CD4-positive, alpha-beta T cell treated with Interleukin-17A for 1 hour (primary cell): ENCODE results near the gene PTPRM.
"Not testable (repeated sequence)": the region's sequence is repeated elsewhere in the genome, so short reads cannot be mapped to it uniquely, and the experiment has no call there.

ENCODE experiments used
- DNase-seq: peaks from one replicate; pipeline ENCODE4 v3.0.0-alpha.2; 2020

PTPRM gene

DNA sequence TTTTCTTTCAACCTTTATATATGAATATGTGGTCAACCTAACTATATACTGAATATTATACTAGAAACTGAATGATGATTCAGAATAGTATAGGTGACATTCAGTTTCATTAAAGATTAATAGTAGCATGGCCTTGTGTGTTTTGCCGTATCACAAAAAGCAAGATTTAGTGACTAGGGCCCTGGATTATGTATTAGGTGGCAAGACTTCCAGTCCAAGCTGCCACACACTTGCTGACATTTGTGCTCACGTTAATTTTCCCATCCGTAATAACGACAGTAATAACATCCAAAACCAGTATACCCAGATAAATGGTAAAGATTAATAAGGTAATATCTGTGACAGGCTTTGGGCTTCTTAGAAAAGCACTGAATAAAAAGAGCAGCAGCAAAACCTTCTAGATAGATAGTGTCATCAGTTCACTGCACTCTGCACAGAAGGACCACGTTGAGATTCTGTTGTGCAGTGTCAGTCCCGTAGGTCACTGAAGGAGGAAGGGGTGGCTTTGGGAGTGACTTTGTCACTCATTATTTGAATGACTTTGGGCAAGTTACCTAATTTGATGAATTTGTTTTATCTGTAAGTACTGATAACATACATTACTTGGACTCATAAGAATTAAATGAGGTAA is 451.7 kb downstream of the PTPRM start:
- no peak for DNase-seq

DNA sequence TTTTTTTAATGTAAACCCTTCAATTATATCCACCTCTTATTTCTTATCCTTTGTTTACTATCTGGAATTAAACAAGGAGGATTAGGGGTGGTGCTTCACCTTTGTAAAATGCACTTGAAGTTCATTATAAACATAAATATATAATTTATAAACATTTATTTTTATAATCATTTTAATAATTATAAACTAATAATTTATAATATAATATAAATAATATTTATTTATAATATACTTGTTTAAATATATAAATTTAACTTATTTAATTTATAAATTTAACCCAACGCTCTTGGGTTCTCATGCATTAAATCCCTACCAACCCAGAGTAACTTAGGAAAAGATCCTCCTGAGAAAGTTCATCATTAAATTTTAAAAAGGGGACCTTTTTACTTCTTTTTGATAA is 452.5 kb downstream of the PTPRM start:
- DNase-seq, result no peak

DNA sequence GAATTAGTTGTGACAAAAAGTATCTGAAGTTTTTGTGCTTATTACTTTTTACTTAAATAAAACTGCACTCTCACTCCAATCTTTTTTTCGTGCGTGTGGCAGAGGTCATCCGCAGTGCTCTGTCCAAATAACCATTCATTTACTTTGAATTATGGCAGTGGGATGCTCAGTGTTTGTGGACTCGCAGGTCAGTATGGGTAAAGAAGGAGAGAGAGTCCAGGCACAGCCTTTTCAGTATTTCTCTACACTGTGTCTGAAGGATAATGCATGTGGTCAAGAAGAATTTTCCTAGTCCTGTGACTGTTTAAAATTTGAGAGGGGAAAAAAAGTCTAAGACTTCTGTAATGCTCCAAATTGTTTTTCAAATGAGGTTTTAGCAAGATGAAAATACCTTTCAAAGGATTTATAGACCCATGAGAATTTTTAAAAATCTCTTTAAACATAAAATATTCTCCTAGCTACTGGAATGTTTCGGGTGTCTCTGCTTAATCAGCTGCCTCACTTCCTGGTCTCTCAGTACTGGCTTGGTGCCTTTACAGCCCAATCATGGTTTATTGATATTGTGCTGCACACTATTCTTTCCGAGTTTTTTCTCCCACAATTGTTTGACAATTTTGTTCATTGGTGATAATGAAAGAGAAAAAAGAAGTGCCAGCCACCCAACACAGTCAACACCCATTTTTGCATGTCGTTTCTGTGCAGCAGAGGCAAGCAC is 453.2 kb downstream of the PTPRM start:
- no peak for DNase-seq

DNA sequence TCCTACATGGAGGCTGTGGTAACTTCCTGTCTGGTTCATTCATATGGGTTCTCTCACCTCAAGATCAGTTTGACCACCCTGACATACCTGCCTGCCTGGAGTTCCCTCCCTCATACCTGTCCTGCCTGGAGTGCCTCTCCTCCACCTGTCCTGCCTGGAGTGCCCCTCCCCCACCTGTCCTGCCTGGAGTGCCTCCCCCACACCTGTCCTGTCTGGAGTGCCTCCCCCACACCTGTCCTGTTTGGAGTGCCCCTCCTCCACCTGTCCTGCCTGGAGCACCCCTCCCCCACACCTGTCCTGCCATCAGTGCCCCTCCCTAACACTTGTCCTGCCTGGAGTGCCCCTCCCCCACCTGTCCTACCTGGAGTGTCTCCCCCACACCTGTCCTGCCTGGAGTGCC is 461.9 kb downstream of the PTPRM start:
- DNase-seq, result no peak

DNA sequence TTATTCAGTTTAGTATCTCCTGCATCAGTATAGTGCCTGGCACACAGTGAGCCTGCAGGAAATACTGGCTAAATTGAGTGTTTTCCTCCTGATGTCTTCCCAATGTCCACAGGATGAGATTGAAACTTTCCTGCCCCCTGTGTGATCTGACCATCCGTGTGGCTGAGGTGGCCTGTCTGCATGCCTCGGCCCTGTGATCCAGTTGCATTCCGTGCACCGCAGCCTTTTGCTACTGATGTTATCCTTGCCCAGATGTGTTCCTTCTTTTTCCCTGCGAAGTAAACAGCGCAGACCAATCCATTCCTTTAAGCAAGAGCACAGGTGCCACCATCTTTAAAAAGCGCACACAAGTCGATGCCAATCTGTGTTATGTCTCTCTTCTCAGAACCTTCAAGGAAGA is 462.6 kb downstream of the PTPRM start:
- no peak for DNase-seq

DNA sequence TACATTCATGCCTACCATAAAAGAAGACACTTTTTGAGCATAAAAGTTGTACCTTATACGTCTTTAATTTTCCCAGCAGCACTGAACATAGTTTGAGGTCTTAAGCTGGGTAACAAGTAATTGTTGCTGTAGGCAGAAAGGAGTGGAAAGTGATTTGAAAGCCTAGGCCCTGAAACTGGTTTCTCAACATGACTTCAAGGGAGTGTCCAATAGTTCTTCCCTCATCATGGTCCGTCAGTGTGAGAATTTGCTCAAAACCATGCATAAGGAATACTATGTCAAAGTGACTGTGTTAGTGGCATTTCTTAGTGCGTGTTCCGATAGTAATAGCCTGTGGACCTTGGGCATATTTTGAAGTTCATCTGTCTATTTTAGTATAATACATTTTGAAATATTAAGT is 463.1 kb downstream of the PTPRM start:
- DNase-seq, result no peak

DNA sequence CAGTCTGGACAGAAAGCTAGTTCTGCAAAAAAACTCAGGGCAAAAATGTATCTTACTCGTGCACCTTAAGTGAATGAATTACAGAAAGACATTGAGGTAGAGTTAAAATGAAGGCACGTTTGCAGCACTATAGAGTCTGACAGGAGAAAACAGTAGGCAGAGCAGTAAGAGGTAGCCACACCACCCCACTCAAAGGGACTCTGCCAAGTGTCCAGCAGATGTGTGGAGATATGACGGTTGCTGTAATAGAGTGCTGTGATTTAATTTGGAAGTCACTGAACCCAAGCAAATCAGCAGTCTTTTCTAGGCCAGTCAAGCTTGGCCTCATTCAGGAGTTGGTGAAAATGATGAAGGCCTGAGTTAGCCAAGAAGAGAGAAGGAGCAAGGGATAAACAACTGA is 464.4 kb downstream of the PTPRM start:
- DNase-seq, result no peak

DNA sequence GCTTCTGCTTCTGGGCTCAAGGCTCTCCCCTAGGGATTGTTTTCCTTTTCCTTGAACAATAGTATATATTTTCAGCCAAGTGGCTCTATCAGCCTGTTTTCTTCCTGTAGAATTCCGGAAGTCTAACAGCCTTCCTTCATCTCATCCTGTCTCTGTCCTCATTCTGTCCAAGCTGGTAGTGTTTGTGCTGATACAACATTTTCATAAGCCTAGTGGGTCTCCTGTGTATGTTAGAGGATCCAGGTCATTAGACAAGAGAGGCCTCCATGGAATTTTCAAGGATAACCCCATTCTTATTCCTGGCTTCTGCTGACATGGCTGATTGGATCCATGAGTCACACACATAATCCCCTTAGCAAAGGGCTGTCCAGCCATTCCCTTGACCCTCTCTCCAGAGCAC is 467.6 kb downstream of the PTPRM start:
- no peak for DNase-seq

DNA sequence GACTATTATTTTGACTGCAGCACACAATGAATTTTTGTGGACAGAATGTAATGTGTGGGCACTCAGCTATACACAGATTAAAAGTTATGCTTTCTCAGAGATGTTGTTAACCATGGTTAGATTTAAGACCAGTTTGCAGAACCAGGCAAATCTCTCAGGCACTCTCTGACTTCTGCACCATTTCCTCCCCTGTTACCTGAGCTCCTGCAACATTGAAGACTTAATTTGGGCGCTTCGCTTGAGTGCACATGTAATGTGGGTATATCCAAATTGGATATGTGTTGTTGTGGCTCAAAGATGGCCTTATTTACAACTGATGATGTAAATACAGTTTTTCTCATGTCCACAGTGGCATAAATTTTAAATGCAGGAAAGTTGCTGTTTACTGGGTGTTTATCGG is 469.4 kb downstream of the PTPRM start:
- DNase-seq, result no peak

DNA sequence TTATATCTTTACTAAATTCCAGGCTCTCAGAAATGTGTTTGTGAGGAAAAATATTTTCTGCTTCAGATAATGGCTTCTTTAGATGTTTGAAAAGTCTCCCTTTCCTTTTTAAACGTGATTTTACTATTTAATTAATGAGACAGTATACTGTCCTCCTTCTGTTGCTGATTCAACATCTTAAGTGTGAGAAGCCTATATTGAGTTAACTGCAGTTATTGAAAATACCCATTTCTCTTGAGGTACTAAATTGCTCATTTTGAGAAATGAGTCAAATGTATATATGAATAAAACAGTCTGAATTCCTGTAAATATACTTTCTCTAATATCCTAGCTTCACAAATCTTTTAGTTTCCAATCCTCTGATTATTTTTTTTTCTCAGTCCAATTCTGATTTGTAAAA is 470.2 kb downstream of the PTPRM start:
- no peak for DNase-seq

DNA sequence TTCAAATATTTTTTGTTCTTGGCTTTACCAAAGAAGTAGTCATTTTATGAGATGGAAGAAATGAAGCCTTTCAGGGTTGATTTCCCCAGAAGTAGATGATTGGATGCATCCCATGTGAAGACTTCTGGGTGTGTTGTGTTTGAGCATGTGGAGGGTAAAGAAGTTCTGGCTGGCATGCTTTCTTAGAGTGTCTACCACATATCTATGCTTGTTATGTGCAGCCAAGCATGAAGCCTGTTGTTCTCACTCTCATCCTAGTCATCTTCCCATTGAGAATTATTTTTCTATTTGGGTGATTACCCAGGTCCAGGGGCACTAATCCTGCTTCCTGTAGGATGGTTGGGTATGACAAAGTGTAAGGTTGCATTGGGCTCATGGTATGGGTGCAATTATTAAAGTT is 472.9 kb downstream of the PTPRM start:
- DNase-seq, result no peak

DNA sequence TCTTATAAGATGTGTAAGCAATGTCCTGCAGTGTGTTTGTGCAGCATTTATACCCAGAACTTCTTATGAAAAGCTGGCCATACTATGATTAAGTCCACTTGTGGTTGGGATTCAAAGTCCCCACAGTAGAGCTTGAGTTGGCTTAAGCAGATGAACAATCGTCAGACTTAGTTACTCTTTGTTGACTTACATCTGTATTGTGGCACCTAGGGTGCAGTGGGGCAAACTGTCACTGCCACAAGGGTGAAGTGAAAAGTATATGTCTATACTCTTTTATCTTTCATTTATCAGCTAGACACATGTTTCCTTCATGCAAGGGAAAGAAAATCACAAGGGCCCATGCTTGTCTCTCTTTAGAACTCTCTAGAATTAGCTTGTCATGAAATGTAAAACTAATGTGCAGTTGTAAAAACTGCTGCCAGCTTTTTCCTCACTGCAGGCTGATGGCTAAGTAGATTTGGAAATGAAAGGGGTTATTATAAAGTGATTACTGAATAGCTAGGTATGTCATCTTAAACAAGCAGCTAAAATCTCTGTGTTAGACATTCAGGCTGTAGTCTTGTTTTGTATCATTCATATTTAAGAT is 474.5 kb downstream of the PTPRM start:
- DNase-seq, result no peak

DNA sequence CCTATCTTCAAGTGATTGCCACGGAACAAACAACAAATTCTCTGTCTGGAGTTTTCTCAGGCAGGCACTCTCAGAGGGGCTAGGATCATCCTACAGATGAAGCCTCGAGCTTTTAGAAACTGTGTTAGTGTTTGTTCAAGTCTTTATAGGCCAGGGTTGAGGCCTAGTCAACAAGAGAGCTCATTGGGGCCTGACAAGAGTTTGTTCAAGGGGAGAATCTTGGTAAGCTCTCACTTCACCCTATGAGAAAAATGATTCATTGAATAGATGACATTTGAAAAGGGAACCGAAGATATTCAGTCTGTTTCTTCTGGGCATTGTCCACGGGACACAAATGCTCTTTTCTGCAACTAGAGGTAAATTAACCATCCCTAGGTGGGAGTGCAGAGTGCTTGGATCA is 476.9 kb downstream of the PTPRM start:
- DNase-seq, result no peak

DNA sequence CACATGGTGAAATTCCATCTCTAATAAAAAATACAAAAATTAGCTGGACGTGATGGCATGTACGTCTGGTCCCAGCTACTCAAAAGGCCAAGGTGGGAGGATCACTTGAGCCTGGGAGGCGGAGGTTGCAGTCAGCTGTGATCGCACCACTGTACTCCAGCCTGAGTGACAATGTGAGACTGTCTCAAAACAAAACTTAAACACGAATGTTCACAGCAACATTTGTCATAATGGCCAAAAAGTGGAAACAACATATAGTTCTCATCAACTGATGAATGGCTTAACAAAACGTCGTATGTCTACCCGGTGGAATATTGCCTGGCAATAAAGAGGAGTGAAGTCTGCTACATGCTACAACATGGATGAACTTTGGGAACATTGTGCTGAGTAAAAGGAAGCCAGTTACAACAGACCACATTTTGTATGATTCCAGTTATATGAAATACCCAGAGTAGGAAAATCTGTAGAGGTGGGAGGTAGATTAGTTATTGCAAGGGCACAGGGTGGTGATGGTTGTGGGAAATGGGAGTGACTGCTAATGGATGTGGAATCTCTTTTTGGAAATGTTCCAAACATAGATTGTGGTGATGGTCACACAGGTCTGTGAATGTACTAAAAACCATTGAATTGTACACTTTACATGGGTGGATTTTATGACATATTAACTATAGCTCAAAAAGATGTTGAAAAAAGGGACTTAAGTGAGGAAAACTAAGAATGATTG is 478.2 kb downstream of the PTPRM start:
- DNase-seq, result no peak

DNA sequence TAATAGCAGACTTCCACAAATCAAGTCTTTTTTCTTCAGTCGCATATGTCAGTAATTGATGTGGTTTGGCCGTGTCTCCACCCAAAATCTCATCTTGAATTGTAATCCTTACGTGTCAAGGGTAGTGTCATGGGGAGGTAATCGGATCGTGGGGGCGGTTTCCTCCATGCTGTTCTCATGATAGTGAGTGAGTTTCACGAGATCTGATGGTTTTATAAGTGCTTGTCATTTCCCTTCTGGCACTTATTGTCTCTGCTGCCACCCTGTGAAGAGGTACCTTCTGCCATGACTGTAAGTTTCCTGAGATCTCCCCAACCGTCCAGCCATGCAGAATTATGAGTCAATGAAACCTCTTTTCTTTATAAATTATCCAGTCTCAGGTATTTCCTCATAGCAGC is 478.8 kb downstream of the PTPRM start:
- DNase-seq, result peak; percentile 25

DNA sequence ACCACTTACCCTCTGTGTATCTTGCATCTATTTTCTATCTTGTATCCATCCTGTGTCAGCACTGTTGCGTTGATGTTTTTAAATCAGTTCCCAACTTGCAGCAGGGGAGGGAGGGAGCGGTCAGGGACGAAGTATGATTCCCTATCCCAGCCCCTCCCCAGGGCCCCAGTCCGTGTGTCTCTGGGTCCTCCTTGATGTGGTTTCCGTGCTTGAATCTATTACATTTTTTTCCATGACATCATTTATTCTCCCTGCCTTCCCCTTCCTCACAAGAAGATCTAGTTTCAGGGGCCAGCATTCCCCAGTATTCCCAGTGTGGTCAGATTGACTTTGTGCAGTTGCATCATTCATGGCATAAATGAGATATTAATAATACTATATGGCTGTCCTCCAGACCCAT is 479.3 kb downstream of the PTPRM start:
- DNase-seq, result no peak

DNA sequence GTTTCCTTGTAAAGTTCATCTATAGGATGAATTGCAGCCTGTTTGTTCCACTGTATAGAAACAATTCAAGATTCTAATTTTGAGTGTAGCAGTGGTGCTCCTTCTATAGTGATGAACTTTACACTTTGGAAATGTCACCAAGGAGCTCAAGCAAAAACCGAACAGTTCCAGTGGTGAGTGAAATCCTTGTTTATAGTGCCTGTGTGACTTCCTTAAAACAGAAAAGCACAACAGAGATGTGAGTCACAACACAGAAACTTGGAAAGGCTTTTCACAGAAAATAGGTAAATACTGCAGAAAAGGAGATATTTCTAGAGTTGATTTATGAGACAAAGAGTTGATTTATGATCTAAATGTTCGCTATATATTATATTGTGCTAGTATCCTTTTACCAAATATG is 482.0 kb downstream of the PTPRM start:
- DNase-seq, result no peak

DNA sequence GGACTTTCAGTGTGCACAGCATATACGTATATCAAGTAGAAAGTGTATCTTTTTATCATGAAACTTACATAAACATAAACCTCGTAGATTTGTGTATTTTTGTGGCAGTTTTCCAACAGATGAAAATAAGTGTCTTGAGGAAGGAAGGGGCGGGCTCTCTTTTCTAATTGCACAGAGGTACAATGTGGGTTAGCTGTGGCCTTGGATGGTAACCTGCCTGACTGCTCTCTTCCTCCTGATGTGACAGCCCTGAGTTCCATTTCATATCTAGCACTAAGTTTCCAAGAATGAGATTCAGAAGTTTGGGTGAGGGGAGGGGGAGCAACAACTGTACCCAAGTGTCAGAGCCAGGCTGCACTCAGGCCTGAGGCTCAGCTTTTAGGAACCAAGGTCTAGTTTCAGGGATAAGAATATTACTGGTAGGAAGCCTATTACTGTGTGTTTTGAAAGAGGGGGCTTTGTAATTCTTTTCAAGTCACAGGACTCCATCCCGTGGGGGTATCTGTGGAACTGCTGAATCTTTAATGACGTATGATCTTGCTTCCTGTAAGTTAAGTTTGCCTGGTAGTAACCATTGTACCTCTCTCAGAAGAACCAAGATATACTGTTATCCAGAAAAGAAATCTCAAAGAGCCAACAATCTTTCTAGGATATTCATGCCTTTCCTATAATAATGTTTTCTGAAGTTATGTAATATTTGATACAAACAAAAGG is 483.7 kb downstream of the PTPRM start:
- DNase-seq, result peak; percentile 3

DNA sequence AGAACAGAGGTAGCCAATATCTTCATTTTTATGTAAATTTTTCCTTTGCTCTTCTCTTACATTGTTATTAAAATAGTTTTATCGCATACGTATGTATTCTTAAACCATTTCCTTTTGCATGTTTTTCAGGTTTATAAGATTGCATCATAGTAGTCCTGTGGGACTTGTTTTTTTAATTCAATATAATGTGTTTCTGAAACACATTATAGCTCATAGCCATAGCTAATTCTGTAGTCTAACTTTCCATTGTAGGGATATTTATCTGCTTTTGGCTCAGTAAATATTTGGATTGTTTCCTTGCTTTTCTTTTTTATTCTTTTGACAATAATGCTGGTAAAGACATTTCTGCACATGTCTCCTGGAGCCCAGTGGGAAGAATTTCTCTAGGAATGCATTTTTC is 484.3 kb downstream of the PTPRM start:
- no peak for DNase-seq

DNA sequence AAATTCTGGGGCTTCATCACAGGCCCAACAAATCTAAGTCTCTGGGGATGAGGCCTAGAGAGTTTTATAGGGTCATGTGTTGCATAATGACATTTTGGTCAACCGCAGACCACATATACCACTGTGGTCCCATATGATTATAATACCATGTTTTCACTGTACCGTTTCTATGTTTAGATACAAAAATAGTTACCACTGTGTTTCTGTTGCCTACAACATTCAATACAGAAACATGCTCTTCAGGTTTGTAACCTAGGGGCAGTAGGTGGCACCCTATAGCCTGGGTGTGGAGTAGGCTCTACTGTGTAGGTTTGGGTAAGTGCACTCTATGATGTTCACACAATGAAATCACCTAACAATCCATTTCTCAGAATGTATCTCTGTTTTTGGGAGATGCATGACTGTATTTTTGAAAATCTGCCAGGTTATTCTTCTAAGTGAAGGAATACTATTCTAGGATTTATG is 485.2 kb downstream of the PTPRM start:
- peak; percentile 44 for DNase-seq

DNA sequence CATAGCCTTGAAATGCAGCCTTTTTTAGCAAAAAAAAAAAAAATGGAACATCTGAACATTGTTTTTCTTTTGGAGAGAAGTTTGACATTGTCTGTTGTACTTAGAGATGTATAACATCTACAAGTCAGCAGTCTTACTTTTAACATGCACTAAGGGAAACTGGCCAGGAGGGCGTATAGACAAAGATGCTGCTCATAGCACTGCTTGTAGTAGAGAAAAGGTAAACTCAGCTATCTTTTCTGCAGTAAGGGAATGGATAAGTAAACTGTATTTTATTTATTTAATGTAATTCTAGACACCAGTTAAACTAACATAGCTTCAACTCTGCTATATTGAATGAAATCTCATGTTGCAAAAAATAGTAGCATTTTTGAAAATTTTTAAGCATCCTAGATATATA is 489.6 kb downstream of the PTPRM start:
- DNase-seq, result no peak

DNA sequence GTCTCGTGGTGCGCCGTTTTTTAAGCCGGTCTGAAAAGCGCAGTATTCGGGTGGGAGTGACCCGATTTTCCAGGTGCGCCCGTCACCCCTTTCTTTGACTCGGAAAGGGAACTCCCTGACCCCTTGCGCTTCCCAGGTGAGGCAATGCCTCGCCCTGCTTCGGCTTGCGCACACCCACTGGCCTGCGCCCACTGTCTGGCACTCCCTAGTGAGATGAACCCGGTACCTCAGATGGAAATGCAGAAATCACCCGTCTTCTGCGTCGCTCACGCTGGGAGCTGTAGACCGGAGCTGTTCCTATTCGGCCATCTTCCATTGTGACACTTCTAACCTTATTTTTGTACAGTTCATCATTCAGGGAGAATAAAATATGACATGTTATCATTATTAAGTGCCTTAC is 496.0 kb downstream of the PTPRM start:
- not testable (repeated sequence) for DNase-seq

DNA sequence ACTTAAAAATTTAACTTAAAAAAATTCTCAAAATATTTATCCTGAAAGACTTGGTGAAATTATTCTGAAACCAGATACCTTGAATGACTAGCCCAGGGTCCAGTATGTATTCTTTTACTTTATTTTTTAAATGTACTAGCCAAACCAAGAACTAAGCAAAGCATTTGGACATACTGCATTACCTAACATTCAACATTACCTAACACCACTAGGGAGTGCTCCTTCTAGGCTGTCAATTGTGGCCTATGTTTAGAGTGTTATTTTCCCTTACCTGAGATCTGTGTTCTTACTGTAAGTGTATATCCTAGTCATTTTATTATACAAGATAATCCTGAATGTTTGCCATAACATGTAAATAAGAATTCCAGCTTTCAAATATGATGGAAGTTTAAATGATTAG is 496.6 kb downstream of the PTPRM start:
- no peak for DNase-seq
